ENCODE measurements around the gene PRKAR2A. TPM values are rescaled to one million over a fixed set of nuclear protein-coding genes. Genes with fewer than 3 reads are reported as not detected.

Gene PRKAR2A
- total and polyA plus RNA-seq, 8 donors: 6.9 to 65.9 (median 22.4) TPM

DNA sequence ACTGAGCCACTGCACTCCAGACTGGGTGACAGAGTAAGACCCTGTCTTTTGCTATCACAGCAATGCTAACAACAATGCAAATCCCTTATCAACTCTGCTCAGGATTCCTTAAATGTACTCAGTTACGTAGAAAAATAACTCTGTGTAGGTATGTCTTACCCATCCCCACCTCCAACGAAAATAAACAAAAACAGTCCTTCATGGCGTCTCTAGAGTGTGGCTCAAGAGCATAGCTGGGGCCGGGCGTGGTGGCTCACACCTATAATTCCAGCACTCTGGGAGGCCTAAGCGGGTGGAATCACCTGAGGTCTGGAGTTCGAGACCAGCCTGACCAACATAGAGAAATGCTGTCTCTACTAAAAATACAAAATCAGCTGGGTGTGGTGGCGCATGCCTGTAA is 148.8 kb downstream of the PRKAR2A start:
- TF ChIP-seq POLR2A (IDR thresholded peaks at IDR 0.05) (no peak), POLR2AphosphoS5 (IDR thresholded peaks at IDR 0.05) (no peak), EP300 (IDR thresholded peaks at IDR 0.05) (no peak)
- TF ChIP-seq, protein P1, sequence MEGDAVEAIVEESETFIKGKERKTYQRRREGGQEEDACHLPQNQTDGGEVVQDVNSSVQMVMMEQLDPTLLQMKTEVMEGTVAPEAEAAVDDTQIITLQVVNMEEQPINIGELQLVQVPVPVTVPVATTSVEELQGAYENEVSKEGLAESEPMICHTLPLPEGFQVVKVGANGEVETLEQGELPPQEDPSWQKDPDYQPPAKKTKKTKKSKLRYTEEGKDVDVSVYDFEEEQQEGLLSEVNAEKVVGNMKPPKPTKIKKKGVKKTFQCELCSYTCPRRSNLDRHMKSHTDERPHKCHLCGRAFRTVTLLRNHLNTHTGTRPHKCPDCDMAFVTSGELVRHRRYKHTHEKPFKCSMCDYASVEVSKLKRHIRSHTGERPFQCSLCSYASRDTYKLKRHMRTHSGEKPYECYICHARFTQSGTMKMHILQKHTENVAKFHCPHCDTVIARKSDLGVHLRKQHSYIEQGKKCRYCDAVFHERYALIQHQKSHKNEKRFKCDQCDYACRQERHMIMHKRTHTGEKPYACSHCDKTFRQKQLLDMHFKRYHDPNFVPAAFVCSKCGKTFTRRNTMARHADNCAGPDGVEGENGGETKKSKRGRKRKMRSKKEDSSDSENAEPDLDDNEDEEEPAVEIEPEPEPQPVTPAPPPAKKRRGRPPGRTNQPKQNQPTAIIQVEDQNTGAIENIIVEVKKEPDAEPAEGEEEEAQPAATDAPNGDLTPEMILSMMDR (IDR thresholded peaks at IDR 0.05): no peak
- H3K36me3 ChIP-seq: peaks cover 10 to 63% (median 55%) of the 10 kb centered on the region in 4 donors
- H3K4me3 ChIP-seq: no peak overlapping the region
- H3K4me1 ChIP-seq: peaks cover 31 to 84% (median 54%) of the 10 kb centered on the region in 4 donors
- DNase-seq: no peak
- no peak overlapping the region for H3K27ac ChIP-seq
- no peaks in the 10 kb centered on the region for H3K9me3 ChIP-seq
- intact Hi-C loops (cut with DNase I; ENCODE audit: low total_unique reads): no loop called here
- whole genome bisulfite sequencing, 5 donors: 94 to 95% (median 94%) methylated on average over 8 of the region's 8 CpGs
- H3K27me3 ChIP-seq: no peaks in the 10 kb centered on the region

DNA sequence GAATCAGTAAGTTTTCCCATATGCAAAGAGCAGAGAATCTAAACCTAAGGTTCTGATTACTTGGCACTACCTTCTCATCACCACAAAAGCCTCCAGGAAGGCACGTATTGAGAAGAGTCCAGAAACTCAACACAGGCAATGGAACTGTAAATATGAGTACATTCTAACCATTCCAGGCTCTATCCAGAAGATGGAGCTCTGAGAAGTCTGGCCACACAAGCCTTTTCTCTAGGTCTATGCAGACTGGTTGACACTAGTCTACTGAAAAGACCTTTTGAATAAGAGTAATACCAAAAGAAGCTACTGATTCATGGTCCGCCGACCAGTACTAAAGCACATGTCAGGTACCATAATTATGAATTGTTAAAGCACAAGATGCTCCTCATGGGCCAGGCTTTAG is 149.7 kb downstream of the PRKAR2A start:
- H3K4me1 ChIP-seq: peaks cover 29 to 84% (median 54%) of the 10 kb centered on the region in 4 donors
- TF ChIP-seq, protein P1 (IDR thresholded peaks at IDR 0.05): no peak
- TF ChIP-seq EP300 (IDR thresholded peaks at IDR 0.05): no peak
- no peak for TF ChIP-seq POLR2AphosphoS5 (IDR thresholded peaks at IDR 0.05)
- TF ChIP-seq POLR2A (IDR thresholded peaks at IDR 0.05): no peak
- no peak overlapping the region for H3K27ac ChIP-seq
- peaks cover 18 to 73% (median 64%) of the 10 kb centered on the region in 4 donors for H3K36me3 ChIP-seq
- DNase-seq: no peak
- no peaks in the 10 kb centered on the region for H3K27me3 ChIP-seq
- WGBS, 5 donors: 75 to 84% (median 81%) methylated on average over 3 of the region's 3 CpGs
- H3K4me3 ChIP-seq: no peak overlapping the region
- intact Hi-C loops (cut with DNase I; ENCODE audit: low total_unique reads): no loop called here
- no peaks in the 10 kb centered on the region for H3K9me3 ChIP-seq

DNA sequence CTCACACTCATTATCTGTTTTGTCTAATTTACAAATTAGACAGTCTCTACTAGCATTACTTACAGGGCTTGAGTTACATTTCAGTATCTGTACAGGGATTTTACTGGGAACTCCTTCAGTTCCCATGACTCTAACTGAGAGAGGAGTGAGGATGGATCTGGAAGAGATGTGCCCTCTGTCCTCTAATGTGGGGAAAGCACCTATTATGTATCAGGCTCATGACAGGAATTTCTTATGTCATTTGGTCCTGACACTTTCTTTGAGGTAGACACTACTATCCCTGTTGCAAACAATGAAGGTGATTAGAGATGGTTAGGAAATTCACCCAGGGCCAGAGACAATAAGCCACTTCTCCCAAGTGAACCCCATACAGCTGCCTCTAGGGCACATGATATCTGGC is 151.1 kb downstream of the PRKAR2A start:
- no peaks in the 10 kb centered on the region for H3K9me3 ChIP-seq
- no peak for DNase-seq
- H3K4me3 ChIP-seq: no peak overlapping the region
- peaks cover 29 to 79% (median 49%) of the 10 kb centered on the region in 4 donors for H3K4me1 ChIP-seq
- H3K27ac ChIP-seq: peak overlapping the region in 3 of 5 donors; percentile 77 to 84 (median 83)
- peaks cover 32 to 79% (median 72%) of the 10 kb centered on the region in 4 donors for H3K36me3 ChIP-seq
- TF ChIP-seq POLR2AphosphoS5 (IDR thresholded peaks at IDR 0.05): no peak
- no peak for TF ChIP-seq POLR2A (IDR thresholded peaks at IDR 0.05)
- TF ChIP-seq, protein P1 (IDR thresholded peaks at IDR 0.05): no peak
- no peak for TF ChIP-seq EP300 (IDR thresholded peaks at IDR 0.05)
- no peaks in the 10 kb centered on the region for H3K27me3 ChIP-seq
- intact Hi-C loops (cut with DNase I; ENCODE audit: low total_unique reads): no loop called here

Other genes starting within 250 kb of the PRKAR2A start
- 100 to 1,000 TPM; 178 to 568 (median 259) TPM for gene UQCRC1, start 238.2 kb downstream of the PRKAR2A start, total RNA-seq
- gene UQCRC1, start 238.2 kb downstream of the PRKAR2A start, polyA plus RNA-seq: 100 to 1,000 TPM; 218 to 347 (median 295) TPM
- not detected for gene TMEM89, start 226.1 kb downstream of the PRKAR2A start, total RNA-seq
- under 1 TPM in 1 of 3 donors, not detected in 2; 0.62 TPM for gene TMEM89, start 226.1 kb downstream of the PRKAR2A start, polyA plus RNA-seq
- 100 to 1,000 TPM in 3 of 5 donors, 10 to 100 TPM in 2; 23.9 to 279 (median 137) TPM for gene SLC26A6, start 212.4 kb downstream of the PRKAR2A start, total RNA-seq
- gene SLC26A6, start 212.4 kb downstream of the PRKAR2A start, polyA plus RNA-seq: 10 to 100 TPM; 14.8 to 67.7 (median 31.4) TPM
- gene CELSR3, start 185.0 kb downstream of the PRKAR2A start, total RNA-seq: 1 to 10 TPM in 4 of 5 donors, not detected in 1; 1.5 to 2.3 (median 1.9) TPM
- gene CELSR3, start 185.0 kb downstream of the PRKAR2A start, polyA plus RNA-seq: under 1 TPM; 0.15 to 1.00 (median 0.53) TPM
- gene NCKIPSD, start 162.0 kb downstream of the PRKAR2A start, total RNA-seq: 10 to 100 TPM; 16.2 to 46.7 (median 32.6) TPM
- gene NCKIPSD, start 162.0 kb downstream of the PRKAR2A start, polyA plus RNA-seq: 1 to 10 TPM; 6.1 to 7.7 (median 6.1) TPM
- 100 to 1,000 TPM; 102 to 234 (median 110) TPM for gene IP6K2, start 130.7 kb downstream of the PRKAR2A start, total RNA-seq
- 10 to 100 TPM; 44.1 to 87.5 (median 65.7) TPM for gene IP6K2, start 130.7 kb downstream of the PRKAR2A start, polyA plus RNA-seq
- gene SLC25A20, start 51.0 kb upstream of the PRKAR2A start, total RNA-seq: 100 to 1,000 TPM in 1 of 5 donors, 10 to 100 TPM in 3, 1 to 10 TPM in 1; 7.5 to 142 (median 18.8) TPM
- 10 to 100 TPM in 2 of 3 donors, 1 to 10 TPM in 1; 7.7 to 24.1 (median 17.9) TPM for gene SLC25A20, start 51.0 kb upstream of the PRKAR2A start, polyA plus RNA-seq
- gene ARIH2, start 71.0 kb upstream of the PRKAR2A start, total RNA-seq: 100 to 1,000 TPM in 3 of 5 donors, 10 to 100 TPM in 2; 29.8 to 202 (median 130) TPM
- 10 to 100 TPM; 30.0 to 51.9 (median 40.2) TPM for gene ARIH2, start 71.0 kb upstream of the PRKAR2A start, polyA plus RNA-seq
- gene P4HTM, start 142.4 kb upstream of the PRKAR2A start, total RNA-seq: 100 to 1,000 TPM in 3 of 5 donors, 10 to 100 TPM in 2; 34.0 to 383 (median 158) TPM
- gene P4HTM, start 142.4 kb upstream of the PRKAR2A start, polyA plus RNA-seq: 10 to 100 TPM; 19.1 to 49.2 (median 21.2) TPM
- 100 to 1,000 TPM in 4 of 5 donors, 10 to 100 TPM in 1; 51.6 to 184 (median 151) TPM for gene WDR6, start 159.5 kb upstream of the PRKAR2A start, total RNA-seq
- 100 to 1,000 TPM in 1 of 3 donors, 10 to 100 TPM in 2; 59.4 to 133 (median 65.3) TPM for gene WDR6, start 159.5 kb upstream of the PRKAR2A start, polyA plus RNA-seq
- 10 to 100 TPM in 4 of 5 donors, 1 to 10 TPM in 1; 2.3 to 74.1 (median 47.1) TPM for gene DALRD3, start 170.7 kb upstream of the PRKAR2A start, total RNA-seq
- gene DALRD3, start 170.7 kb upstream of the PRKAR2A start, polyA plus RNA-seq: 10 to 100 TPM; 34.9 to 41.4 (median 35.0) TPM
- gene NDUFAF3, start 174.2 kb upstream of the PRKAR2A start, total RNA-seq: 10 to 100 TPM; 41.3 to 74.8 (median 44.9) TPM
- 100 to 1,000 TPM in 1 of 3 donors, 10 to 100 TPM in 2; 93.3 to 105 (median 94.2) TPM for gene NDUFAF3, start 174.2 kb upstream of the PRKAR2A start, polyA plus RNA-seq
- gene IMPDH2, start 181.5 kb upstream of the PRKAR2A start, total RNA-seq: 100 to 1,000 TPM in 3 of 5 donors, 10 to 100 TPM in 2; 50.4 to 159 (median 107) TPM
- gene IMPDH2, start 181.5 kb upstream of the PRKAR2A start, polyA plus RNA-seq: 100 to 1,000 TPM in 2 of 3 donors, 10 to 100 TPM in 1; 90.9 to 156 (median 107) TPM
- gene QRICH1, start 246.2 kb upstream of the PRKAR2A start, total RNA-seq: 100 to 1,000 TPM in 1 of 5 donors, 10 to 100 TPM in 4; 27.2 to 105 (median 63.4) TPM
- gene QRICH1, start 246.2 kb upstream of the PRKAR2A start, polyA plus RNA-seq: 10 to 100 TPM; 16.1 to 29.7 (median 19.4) TPM